GM23338 (cell line): ENCODE data around the gene MPL. TPM values are rescaled to one million over a fixed set of nuclear protein-coding genes. Genes with fewer than 3 reads are reported as not detected.

Source experiments
- ATAC-seq: fragments of 200-7000 bp; cut with Tn5 transposase; 3 replicates; pipeline ENCODE4 v1.9.1; 2020
- DNase-seq: peaks from one replicate; pipeline ENCODE4 v3.0.0-alpha.2; 2015; ENCODE audit warnings: low spot score
- H2AFZ ChIP-seq: fragments of 200-600 bp; sonication (generic); 2 replicates; pipeline ENCODE4 v1.8.0; 2016; ENCODE audit warnings: antibody characterized with exemption, mild to moderate bottlenecking, moderate library complexity
- H3F3A ChIP-seq: fragments of 200-600 bp; sonication (generic); replicated peaks from 2 replicates; pipeline ENCODE4 v1.8.0; 2017; ENCODE audit warnings: antibody characterized with exemption, mixed run types, low read depth
- H3K27ac ChIP-seq: fragments of 200-600 bp; sonication (generic); 2 replicates; pipeline ENCODE4 v1.6.1; 2016; ENCODE audit warnings: low read depth
- H3K27me3 ChIP-seq: fragments of 200-600 bp; sonication (generic); 2 replicates; pipeline ENCODE4 v1.8.0; 2016; ENCODE audit warnings: mild to moderate bottlenecking, mixed run types, moderate library complexity; ENCODE audit not compliant: insufficient read depth
- H3K36me3 ChIP-seq: fragments of 200-600 bp; sonication (generic); 2 replicates; pipeline ENCODE4 v1.8.0; 2016; ENCODE audit warnings: mild to moderate bottlenecking; ENCODE audit not compliant: insufficient read depth
- H3K4me1 ChIP-seq: fragments of 200-600 bp; sonication (generic); 2 replicates; pipeline ENCODE4 v1.8.0; 2016; ENCODE audit warnings: mild to moderate bottlenecking, moderate library complexity; ENCODE audit not compliant: insufficient read depth
- H3K4me2 ChIP-seq: fragments of 200-600 bp; sonication (generic); 2 replicates; pipeline ENCODE4 v1.7.1; 2017; ENCODE audit warnings: mixed run types
- H3K4me3 ChIP-seq: fragments of 200-600 bp; sonication (generic); 2 replicates; pipeline ENCODE4 v1.6.1; 2016; ENCODE audit warnings: mixed run types
- H3K79me2 ChIP-seq: fragments of 200-600 bp; sonication (generic); replicated peaks from 2 replicates; pipeline ENCODE4 v1.8.0; 2017; ENCODE audit warnings: mild to moderate bottlenecking; ENCODE audit not compliant: insufficient read depth
- H3K9me2 ChIP-seq: fragments of 200-600 bp; sonication (generic); 2 replicates; pipeline ENCODE4 v1.8.0; 2017; ENCODE audit not compliant: insufficient read depth
- H4K20me1 ChIP-seq: fragments of 200-600 bp; sonication (generic); replicated peaks from 2 replicates; pipeline ENCODE4 v1.8.0; 2017; ENCODE audit warnings: mild to moderate bottlenecking; ENCODE audit not compliant: insufficient read depth
- H3K27ac Mint-ChIP-seq: 2 replicates; pipeline ENCODE4 v1.8.0; 2020; ENCODE audit warnings: inconsistent platforms, mild to moderate bottlenecking, moderate library complexity, mixed read lengths
- H3K27me3 Mint-ChIP-seq: 3 replicates; pipeline ENCODE4 v1.8.0; 2022; ENCODE audit warnings: low read depth, mild to moderate bottlenecking, moderate library complexity, mixed read lengths, inconsistent platforms; ENCODE audit not compliant: insufficient read depth, poor library complexity
- H3K36me3 Mint-ChIP-seq: 3 replicates; pipeline ENCODE4 v1.8.0; 2021; ENCODE audit warnings: low read depth, mild to moderate bottlenecking, inconsistent platforms, moderate library complexity, mixed read lengths
- H3K4me1 Mint-ChIP-seq: 3 replicates; pipeline ENCODE4 v1.8.0; 2020; ENCODE audit warnings: mild to moderate bottlenecking, inconsistent platforms, mixed read lengths
- H3K4me3 Mint-ChIP-seq: 3 replicates; pipeline ENCODE4 v1.8.0; 2021; ENCODE audit warnings: moderate library complexity, mild to moderate bottlenecking, inconsistent platforms, mixed read lengths
- H3K9me3 Mint-ChIP-seq: 3 replicates; pipeline ENCODE4 v1.8.0; 2020; ENCODE audit warnings: moderate library complexity, mild to moderate bottlenecking, inconsistent platforms, mixed read lengths
- CREB1 ChIP-seq: fragments of 250-450 bp; sonication (Bioruptor Pico); IDR thresholded peaks from 2 replicates; pipeline ENCODE4 v1.5.0; 2020; ENCODE audit warnings: low read depth, mild to moderate bottlenecking, moderate library complexity
- EZH2 ChIP-seq: fragments of 200-600 bp; sonication (generic); IDR thresholded peaks from one replicate; pipeline ENCODE4 v1.8.0; 2017; ENCODE audit warnings: antibody characterized with exemption, mild to moderate bottlenecking, low read depth; ENCODE audit not compliant: unreplicated experiment
- EZH2phosphoT487 ChIP-seq: fragments of 200-600 bp; sonication (generic); IDR thresholded peaks from one replicate; pipeline ENCODE4 v1.8.1; 2018; ENCODE audit warnings: antibody characterized with exemption; ENCODE audit not compliant: unreplicated experiment
- JUNB ChIP-seq: IDR thresholded peaks from one replicate; pipeline ENCODE4 v1.6.1; 2016; ENCODE audit warnings: antibody characterized with exemption; ENCODE audit not compliant: unreplicated experiment
- NANOG ChIP-seq: IDR thresholded peaks from 2 replicates; pipeline ENCODE4 v1.6.1; 2016; ENCODE audit warnings: antibody characterized with exemption, borderline replicate concordance
- POLR2AphosphoS5 ChIP-seq: IDR thresholded peaks from 2 replicates; pipeline ENCODE4 v1.6.1; 2016; ENCODE audit warnings: antibody characterized with exemption, low read depth
- STAT1 ChIP-seq: IDR thresholded peaks from one replicate; pipeline ENCODE4 v1.6.1; 2016; ENCODE audit warnings: antibody characterized with exemption; ENCODE audit not compliant: unreplicated experiment
- ZNF114 ChIP-seq: fragments of 250-450 bp; sonication (Bioruptor Pico); IDR thresholded peaks from 2 replicates; pipeline ENCODE4 v1.5.0; 2020; ENCODE audit warnings: mild to moderate bottlenecking, moderate library complexity
- ZNF331 ChIP-seq: fragments of 250-450 bp; sonication (Bioruptor Pico); IDR thresholded peaks from 2 replicates; pipeline ENCODE4 v1.5.0; 2020; ENCODE audit warnings: low read depth, mild to moderate bottlenecking, moderate library complexity
- polyA plus RNA-seq: library from polyadenylated mRNA; unstranded; fragments of >200 nt; fragmentation: Nextera tagmentation; extraction: Ambion mirVana; gene quantifications from 2 replicates; pipeline ENCODE4 v1.2.1, GENCODE V29; 2016
- total RNA-seq: library from RNA; depleted of rRNA; stranded (reverse); fragments of >200 nt; shearing (Covaris generic); gene quantifications from 2 replicates; pipeline ENCODE4 v1.2.3, GENCODE V29; 2014
- TF ChIP-seq, protein P1 (sequence below), 2 experiments: fragments of 200-600 bp in 1 of 2; sonication (generic) in 1 of 2; conservative IDR thresholded peaks; 2 replicates each; pipeline versions ENCODE4 v1.5.1 to v1.6.1; 2016 to 2017; ENCODE audit warnings: antibody characterized with exemption in 2 of 2, low read depth in 2 of 2, mild to moderate bottlenecking in 2 of 2, moderate library complexity in 1 of 2
- TF ChIP-seq, protein P2 (sequence below): IDR thresholded peaks from 2 replicates; pipeline ENCODE4 v1.6.1; 2016; ENCODE audit warnings: antibody characterized with exemption
- TF ChIP-seq, protein P3 (sequence below): IDR thresholded peaks from one replicate; pipeline ENCODE4 v1.6.1; 2018; ENCODE audit warnings: antibody characterized with exemption; ENCODE audit not compliant: unreplicated experiment
- TF ChIP-seq, protein P4 (sequence below): fragments of 250-450 bp; sonication (Bioruptor Pico); IDR thresholded peaks from 2 replicates; pipeline ENCODE4 v1.5.0; 2020; ENCODE audit warnings: mild to moderate bottlenecking, moderate library complexity

The MPL gene
- total and polyA plus RNA-seq, 2 experiments from 2014 or later = not detected

DNA sequence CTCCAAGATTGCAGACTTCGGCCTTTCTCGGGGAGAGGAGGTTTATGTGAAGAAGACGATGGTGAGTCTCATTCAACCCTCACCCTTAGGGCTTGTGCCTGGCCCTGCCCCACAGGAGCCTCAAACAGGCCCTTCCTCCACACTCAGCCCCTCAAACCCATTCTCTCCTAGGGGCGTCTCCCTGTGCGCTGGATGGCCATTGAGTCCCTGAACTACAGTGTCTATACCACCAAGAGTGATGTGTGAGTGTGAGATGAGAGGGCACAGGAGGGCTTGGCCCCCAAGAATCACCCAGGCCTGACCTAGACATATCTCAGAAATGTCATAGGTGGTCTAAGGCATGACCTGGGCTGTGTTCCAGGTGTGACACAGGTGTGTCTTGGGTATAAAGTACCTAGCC is 18.3 kb upstream of the MPL start:
- no peaks in the 10 kb centered on the region for H3K36me3 Mint-ChIP-seq
- no peak overlapping the region for H3K4me3 Mint-ChIP-seq
- H3K27me3 Mint-ChIP-seq = peaks cover 14% of the 10 kb centered on the region
- Histone ChIP-seq H3K4me1 (no peaks in the 10 kb centered on the region), H3K79me2 (no peaks in the 10 kb centered on the region), H3K36me3 (no peaks in the 10 kb centered on the region), H3F3A (no peaks in the 10 kb centered on the region), H3K4me3 (no peak overlapping the region), H3K9me2 (no peaks in the 10 kb centered on the region), H3K4me2 (no peak overlapping the region), H2AFZ (no peak overlapping the region), H4K20me1 (no peaks in the 10 kb centered on the region), H3K27ac (no peak overlapping the region), H3K27me3 (no peaks in the 10 kb centered on the region)
- H3K4me1 Mint-ChIP-seq = peaks cover 7% of the 10 kb centered on the region; the same call in 2 of the 3 replicates
- no peak overlapping the region for H3K27ac Mint-ChIP-seq
- ATAC-seq (no peak), DNase-seq (no peak)
- no peaks in the 10 kb centered on the region for H3K9me3 Mint-ChIP-seq
- TF ChIP-seq NANOG (no peak), EZH2 (no peak), POLR2AphosphoS5 (no peak), CREB1 (no peak), ZNF114 (CRISPR knock-in tag) (no peak), STAT1 (no peak), EZH2phosphoT487 (no peak), JUNB (no peak), ZNF331 (CRISPR knock-in tag) (no peak)
- TF ChIP-seq, protein P1, sequence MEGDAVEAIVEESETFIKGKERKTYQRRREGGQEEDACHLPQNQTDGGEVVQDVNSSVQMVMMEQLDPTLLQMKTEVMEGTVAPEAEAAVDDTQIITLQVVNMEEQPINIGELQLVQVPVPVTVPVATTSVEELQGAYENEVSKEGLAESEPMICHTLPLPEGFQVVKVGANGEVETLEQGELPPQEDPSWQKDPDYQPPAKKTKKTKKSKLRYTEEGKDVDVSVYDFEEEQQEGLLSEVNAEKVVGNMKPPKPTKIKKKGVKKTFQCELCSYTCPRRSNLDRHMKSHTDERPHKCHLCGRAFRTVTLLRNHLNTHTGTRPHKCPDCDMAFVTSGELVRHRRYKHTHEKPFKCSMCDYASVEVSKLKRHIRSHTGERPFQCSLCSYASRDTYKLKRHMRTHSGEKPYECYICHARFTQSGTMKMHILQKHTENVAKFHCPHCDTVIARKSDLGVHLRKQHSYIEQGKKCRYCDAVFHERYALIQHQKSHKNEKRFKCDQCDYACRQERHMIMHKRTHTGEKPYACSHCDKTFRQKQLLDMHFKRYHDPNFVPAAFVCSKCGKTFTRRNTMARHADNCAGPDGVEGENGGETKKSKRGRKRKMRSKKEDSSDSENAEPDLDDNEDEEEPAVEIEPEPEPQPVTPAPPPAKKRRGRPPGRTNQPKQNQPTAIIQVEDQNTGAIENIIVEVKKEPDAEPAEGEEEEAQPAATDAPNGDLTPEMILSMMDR (conservative IDR thresholded peaks at IDR 0.05; ENCODE audit: low read depth in 2 of 2) = no peak
- TF ChIP-seq, protein P2, sequence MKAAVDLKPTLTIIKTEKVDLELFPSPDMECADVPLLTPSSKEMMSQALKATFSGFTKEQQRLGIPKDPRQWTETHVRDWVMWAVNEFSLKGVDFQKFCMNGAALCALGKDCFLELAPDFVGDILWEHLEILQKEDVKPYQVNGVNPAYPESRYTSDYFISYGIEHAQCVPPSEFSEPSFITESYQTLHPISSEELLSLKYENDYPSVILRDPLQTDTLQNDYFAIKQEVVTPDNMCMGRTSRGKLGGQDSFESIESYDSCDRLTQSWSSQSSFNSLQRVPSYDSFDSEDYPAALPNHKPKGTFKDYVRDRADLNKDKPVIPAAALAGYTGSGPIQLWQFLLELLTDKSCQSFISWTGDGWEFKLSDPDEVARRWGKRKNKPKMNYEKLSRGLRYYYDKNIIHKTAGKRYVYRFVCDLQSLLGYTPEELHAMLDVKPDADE = no peak
- TF ChIP-seq, protein P3, sequence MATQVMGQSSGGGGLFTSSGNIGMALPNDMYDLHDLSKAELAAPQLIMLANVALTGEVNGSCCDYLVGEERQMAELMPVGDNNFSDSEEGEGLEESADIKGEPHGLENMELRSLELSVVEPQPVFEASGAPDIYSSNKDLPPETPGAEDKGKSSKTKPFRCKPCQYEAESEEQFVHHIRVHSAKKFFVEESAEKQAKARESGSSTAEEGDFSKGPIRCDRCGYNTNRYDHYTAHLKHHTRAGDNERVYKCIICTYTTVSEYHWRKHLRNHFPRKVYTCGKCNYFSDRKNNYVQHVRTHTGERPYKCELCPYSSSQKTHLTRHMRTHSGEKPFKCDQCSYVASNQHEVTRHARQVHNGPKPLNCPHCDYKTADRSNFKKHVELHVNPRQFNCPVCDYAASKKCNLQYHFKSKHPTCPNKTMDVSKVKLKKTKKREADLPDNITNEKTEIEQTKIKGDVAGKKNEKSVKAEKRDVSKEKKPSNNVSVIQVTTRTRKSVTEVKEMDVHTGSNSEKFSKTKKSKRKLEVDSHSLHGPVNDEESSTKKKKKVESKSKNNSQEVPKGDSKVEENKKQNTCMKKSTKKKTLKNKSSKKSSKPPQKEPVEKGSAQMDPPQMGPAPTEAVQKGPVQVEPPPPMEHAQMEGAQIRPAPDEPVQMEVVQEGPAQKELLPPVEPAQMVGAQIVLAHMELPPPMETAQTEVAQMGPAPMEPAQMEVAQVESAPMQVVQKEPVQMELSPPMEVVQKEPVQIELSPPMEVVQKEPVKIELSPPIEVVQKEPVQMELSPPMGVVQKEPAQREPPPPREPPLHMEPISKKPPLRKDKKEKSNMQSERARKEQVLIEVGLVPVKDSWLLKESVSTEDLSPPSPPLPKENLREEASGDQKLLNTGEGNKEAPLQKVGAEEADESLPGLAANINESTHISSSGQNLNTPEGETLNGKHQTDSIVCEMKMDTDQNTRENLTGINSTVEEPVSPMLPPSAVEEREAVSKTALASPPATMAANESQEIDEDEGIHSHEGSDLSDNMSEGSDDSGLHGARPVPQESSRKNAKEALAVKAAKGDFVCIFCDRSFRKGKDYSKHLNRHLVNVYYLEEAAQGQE = no peak
- TF ChIP-seq, protein P4, sequence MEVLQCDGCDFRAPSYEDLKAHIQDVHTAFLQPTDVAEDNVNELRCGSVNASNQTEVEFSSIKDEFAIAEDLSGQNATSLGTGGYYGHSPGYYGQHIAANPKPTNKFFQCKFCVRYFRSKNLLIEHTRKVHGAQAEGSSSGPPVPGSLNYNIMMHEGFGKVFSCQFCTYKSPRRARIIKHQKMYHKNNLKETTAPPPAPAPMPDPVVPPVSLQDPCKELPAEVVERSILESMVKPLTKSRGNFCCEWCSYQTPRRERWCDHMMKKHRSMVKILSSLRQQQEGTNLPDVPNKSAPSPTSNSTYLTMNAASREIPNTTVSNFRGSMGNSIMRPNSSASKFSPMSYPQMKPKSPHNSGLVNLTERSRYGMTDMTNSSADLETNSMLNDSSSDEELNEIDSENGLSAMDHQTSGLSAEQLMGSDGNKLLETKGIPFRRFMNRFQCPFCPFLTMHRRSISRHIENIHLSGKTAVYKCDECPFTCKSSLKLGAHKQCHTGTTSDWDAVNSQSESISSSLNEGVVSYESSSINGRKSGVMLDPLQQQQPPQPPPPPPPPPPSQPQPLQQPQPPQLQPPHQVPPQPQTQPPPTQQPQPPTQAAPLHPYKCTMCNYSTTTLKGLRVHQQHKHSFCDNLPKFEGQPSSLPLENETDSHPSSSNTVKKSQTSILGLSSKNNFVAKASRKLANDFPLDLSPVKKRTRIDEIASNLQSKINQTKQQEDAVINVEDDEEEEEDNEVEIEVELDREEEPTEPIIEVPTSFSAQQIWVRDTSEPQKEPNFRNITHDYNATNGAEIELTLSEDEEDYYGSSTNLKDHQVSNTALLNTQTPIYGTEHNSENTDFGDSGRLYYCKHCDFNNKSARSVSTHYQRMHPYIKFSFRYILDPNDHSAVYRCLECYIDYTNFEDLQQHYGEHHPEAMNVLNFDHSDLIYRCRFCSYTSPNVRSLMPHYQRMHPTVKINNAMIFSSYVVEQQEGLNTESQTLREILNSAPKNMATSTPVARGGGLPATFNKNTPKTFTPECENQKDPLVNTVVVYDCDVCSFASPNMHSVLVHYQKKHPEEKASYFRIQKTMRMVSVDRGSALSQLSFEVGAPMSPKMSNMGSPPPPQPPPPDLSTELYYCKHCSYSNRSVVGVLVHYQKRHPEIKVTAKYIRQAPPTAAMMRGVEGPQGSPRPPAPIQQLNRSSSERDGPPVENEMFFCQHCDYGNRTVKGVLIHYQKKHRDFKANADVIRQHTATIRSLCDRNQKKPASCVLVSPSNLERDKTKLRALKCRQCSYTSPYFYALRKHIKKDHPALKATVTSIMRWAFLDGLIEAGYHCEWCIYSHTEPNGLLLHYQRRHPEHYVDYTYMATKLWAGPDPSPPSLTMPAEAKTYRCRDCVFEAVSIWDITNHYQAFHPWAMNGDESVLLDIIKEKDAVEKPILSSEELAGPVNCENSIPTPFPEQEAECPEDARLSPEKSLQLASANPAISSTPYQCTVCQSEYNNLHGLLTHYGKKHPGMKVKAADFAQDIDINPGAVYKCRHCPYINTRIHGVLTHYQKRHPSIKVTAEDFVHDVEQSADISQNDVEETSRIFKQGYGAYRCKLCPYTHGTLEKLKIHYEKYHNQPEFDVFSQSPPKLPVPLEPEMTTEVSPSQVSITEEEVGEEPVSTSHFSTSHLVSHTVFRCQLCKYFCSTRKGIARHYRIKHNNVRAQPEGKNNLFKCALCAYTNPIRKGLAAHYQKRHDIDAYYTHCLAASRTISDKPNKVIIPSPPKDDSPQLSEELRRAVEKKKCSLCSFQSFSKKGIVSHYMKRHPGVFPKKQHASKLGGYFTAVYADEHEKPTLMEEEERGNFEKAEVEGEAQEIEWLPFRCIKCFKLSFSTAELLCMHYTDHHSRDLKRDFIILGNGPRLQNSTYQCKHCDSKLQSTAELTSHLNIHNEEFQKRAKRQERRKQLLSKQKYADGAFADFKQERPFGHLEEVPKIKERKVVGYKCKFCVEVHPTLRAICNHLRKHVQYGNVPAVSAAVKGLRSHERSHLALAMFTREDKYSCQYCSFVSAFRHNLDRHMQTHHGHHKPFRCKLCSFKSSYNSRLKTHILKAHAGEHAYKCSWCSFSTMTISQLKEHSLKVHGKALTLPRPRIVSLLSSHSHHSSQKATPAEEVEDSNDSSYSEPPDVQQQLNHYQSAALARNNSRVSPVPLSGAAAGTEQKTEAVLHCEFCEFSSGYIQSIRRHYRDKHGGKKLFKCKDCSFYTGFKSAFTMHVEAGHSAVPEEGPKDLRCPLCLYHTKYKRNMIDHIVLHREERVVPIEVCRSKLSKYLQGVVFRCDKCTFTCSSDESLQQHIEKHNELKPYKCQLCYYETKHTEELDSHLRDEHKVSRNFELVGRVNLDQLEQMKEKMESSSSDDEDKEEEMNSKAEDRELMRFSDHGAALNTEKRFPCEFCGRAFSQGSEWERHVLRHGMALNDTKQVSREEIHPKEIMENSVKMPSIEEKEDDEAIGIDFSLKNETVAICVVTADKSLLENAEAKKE (CRISPR knock-in tag) = no peak
